SK-N-SH (cell line): Measurements from ENCODE around the gene LNX2. TPM values are rescaled to one million over a fixed set of nuclear protein-coding genes. Genes with fewer than 3 reads are reported as not detected.

ENCODE experiments used
- CTCF ChIA-PET: fragments of 300-600, 350-600 bp; formaldehyde crosslinking; extraction: SDS; loops from one replicate; lab custom pipeline; 2021; lab: Yijun Ruan, JAX
- POLR2A ChIA-PET: fragments of 350-600 bp; sonication (Branson Sonifier 250); formaldehyde crosslinking; extraction: SDS; loops from one replicate; lab custom pipeline; 2020; ENCODE audit warnings: antibody characterized with exemption, inconsistent platforms; lab: Yijun Ruan, JAX
- DNase-seq: peaks from one replicate; pipeline ENCODE4 v3.0.0; 2012
- H2AFZ ChIP-seq: fragments of 200-600 bp; sonication (generic); 2 replicates; pipeline ENCODE4 v1.8.1; 2016; ENCODE audit warnings: antibody characterized with exemption, mild to moderate bottlenecking, low read depth
- H3F3A ChIP-seq: fragments of 200-600 bp; sonication (generic); replicated peaks from 2 replicates; pipeline ENCODE3; 2016; ENCODE audit warnings: antibody characterized with exemption, mild to moderate bottlenecking; ENCODE audit not compliant: insufficient read depth
- H3K27ac ChIP-seq, 2 experiments: fragments of 200-500 bp in 1 of 2; fragments of 200-600 bp in 1 of 2; sonication (Bioruptor generic) in 1 of 2; sonication (generic), shearing (Covaris generic) in 1 of 2; 2 replicates each; pipeline versions ENCODE4 v1.5.1 to v1.6.1; 2014 to 2016; ENCODE audit warnings: low read depth in 2 of 2, inconsistent platforms in 1 of 2, low read length in 1 of 2, mild to moderate bottlenecking in 1 of 2, mixed read lengths in 1 of 2
- H3K27me3 ChIP-seq: fragments of 200-600 bp; sonication (generic), shearing (Covaris generic); 2 replicates; pipeline ENCODE4 v1.6.1; 2016; ENCODE audit warnings: mixed run types; ENCODE audit not compliant: insufficient read depth
- H3K36me3 ChIP-seq, 2 experiments: fragments of 200-500 bp in 1 of 2; fragments of 200-600 bp in 1 of 2; sonication (Bioruptor generic) in 1 of 2; sonication (generic) in 1 of 2; replicated peaks in 1 of 2; 2 replicates each; pipeline versions ENCODE3 to v1.5.1; 2014 to 2016; ENCODE audit warnings: low read length in 1 of 2, mild to moderate bottlenecking in 1 of 2; ENCODE audit not compliant: insufficient read depth in 2 of 2, control insufficient read depth in 1 of 2
- H3K4me1 ChIP-seq, 2 experiments: fragments of 200-500 bp in 1 of 2; fragments of 200-600 bp in 1 of 2; sonication (Bioruptor generic) in 1 of 2; sonication (generic), shearing (Covaris generic) in 1 of 2; 2 replicates each; pipeline versions ENCODE4 v1.5.1 to v1.6.1; 2014 to 2016; ENCODE audit warnings: low read depth in 1 of 2, low read length in 1 of 2, mixed run types in 1 of 2; ENCODE audit not compliant: insufficient read depth in 2 of 2, control insufficient read depth in 1 of 2
- H3K4me2 ChIP-seq: fragments of 200-600 bp; sonication (generic), shearing (Covaris generic); 2 replicates; pipeline ENCODE4 v1.6.1; 2017; ENCODE audit warnings: mixed run types
- H3K4me3 ChIP-seq, 2 experiments: fragments of 200-500 bp in 1 of 2; fragments of 200-600 bp in 1 of 2; sonication (Bioruptor generic) in 1 of 2; sonication (generic), shearing (Covaris generic) in 1 of 2; 2 replicates each; pipeline versions ENCODE4 v1.5.1 to v1.8.1; 2014 to 2016; ENCODE audit warnings: low read depth in 2 of 2, inconsistent platforms in 1 of 2, low read length in 1 of 2, mild to moderate bottlenecking in 1 of 2, mixed read lengths in 1 of 2, moderate library complexity in 1 of 2
- H3K79me2 ChIP-seq: fragments of 200-600 bp; sonication (generic); 2 replicates; pipeline ENCODE4 v1.8.1; 2017; ENCODE audit warnings: mild to moderate bottlenecking; ENCODE audit not compliant: insufficient read depth
- H3K9ac ChIP-seq: fragments of 200-600 bp; sonication (generic); 2 replicates; pipeline ENCODE4 v1.6.1; 2017; ENCODE audit warnings: mixed run types
- H3K9me2 ChIP-seq: fragments of 200-600 bp; sonication (generic); 2 replicates; pipeline ENCODE4 v1.6.1; 2017; ENCODE audit warnings: mixed run types
- H3K9me3 ChIP-seq: fragments of 200-600 bp; sonication (generic); 2 replicates; pipeline ENCODE4 v1.6.1; 2017; ENCODE audit warnings: mixed run types, mild to moderate bottlenecking, moderate library complexity
- H4K20me1 ChIP-seq: fragments of 200-600 bp; sonication (generic); 2 replicates; pipeline ENCODE4 v1.6.1; 2017; ENCODE audit warnings: mild to moderate bottlenecking, mixed run types; ENCODE audit not compliant: insufficient read depth
- EP300 ChIP-seq, 2 experiments: IDR thresholded peaks; 2 replicates each; pipeline versions ENCODE4 v1.4.0 to v1.6.1; 2012; ENCODE audit warnings: borderline replicate concordance in 1 of 2, low read depth in 1 of 2, low read length in 1 of 2
- EZH2phosphoT487 ChIP-seq: fragments of 200-600 bp; sonication (generic); IDR thresholded peaks from 2 replicates; pipeline ENCODE4 v1.6.1; 2017; ENCODE audit warnings: low read depth, mixed run types, mild to moderate bottlenecking, antibody characterized with exemption, moderate library complexity, borderline replicate concordance
- FOSL2 ChIP-seq: IDR thresholded peaks from 2 replicates; pipeline ENCODE4 v1.4.0; 2012; ENCODE audit warnings: low read depth, mild to moderate bottlenecking, moderate library complexity, borderline replicate concordance
- GABPA ChIP-seq: IDR thresholded peaks from 2 replicates; pipeline ENCODE4 v1.4.0; 2012; ENCODE audit warnings: low read depth, mild to moderate bottlenecking
- MEF2A ChIP-seq: IDR thresholded peaks from 2 replicates; pipeline ENCODE4 v1.4.0; 2012; ENCODE audit warnings: low read depth, borderline replicate concordance
- NFIC ChIP-seq: IDR thresholded peaks from 2 replicates; pipeline ENCODE4 v1.4.0; 2012; ENCODE audit warnings: borderline replicate concordance
- NRF1 ChIP-seq: IDR thresholded peaks from 2 replicates; pipeline ENCODE4 v1.6.1; 2012; ENCODE audit warnings: low read depth, mild to moderate bottlenecking, low read length
- POLR2AphosphoS5 ChIP-seq: IDR thresholded peaks from 2 replicates; pipeline ENCODE4 v1.6.1; 2012; ENCODE audit warnings: low read depth, low read length
- RCOR1 ChIP-seq: fragments of 150-350 bp; IDR thresholded peaks from 2 replicates; pipeline ENCODE4 v1.6.1; 2017; ENCODE audit warnings: antibody characterized with exemption, low read length
- RFX5 ChIP-seq: IDR thresholded peaks from 2 replicates; pipeline ENCODE4 v1.6.1; 2012; ENCODE audit warnings: mild to moderate bottlenecking, improper control_type of control experiment, low read length
- RXRA ChIP-seq: IDR thresholded peaks from 2 replicates; pipeline ENCODE4 v1.4.0; 2012; ENCODE audit warnings: low read depth, mild to moderate bottlenecking, borderline replicate concordance
- SIN3A ChIP-seq: IDR thresholded peaks from 2 replicates; pipeline ENCODE4 v1.6.1; 2012; ENCODE audit warnings: low read depth, mild to moderate bottlenecking, low read length, moderate library complexity, borderline replicate concordance
- SMC3 ChIP-seq: IDR thresholded peaks from 2 replicates; pipeline ENCODE4 v1.6.1; 2012; ENCODE audit warnings: low read depth, low read length, improper control_type of control experiment
- TCF12 ChIP-seq: IDR thresholded peaks from 2 replicates; pipeline ENCODE4 v1.4.0; 2012
- YY1 ChIP-seq: IDR thresholded peaks from 2 replicates; pipeline ENCODE4 v1.4.0; 2012; ENCODE audit warnings: low read depth, mild to moderate bottlenecking
- WGBS: methylation state at CpG from one replicate; pipeline ENCODE4 v1.1.6; 2017; ENCODE audit warnings: low lambda C conversion rate; 5-methylcytosine and 5-hydroxymethylcytosine counted together
- polyA plus RNA-seq, 3 experiments: library from polyadenylated mRNA; depleted of rRNA; stranded (reverse); fragments of >200 nt; gene quantifications; 2 replicates each; pipeline ENCODE4 v1.2.3, GENCODE V29; 2012
- TF ChIP-seq, protein P1 (sequence below): IDR thresholded peaks from 2 replicates; pipeline ENCODE4 v1.6.1; 2012; ENCODE audit warnings: mild to moderate bottlenecking, low read depth, low read length, moderate library complexity
- TF ChIP-seq, protein P2 (sequence below): IDR thresholded peaks from 2 replicates; pipeline ENCODE4 v1.4.0; 2012; ENCODE audit warnings: low read depth, borderline replicate concordance
- TF ChIP-seq, protein P3 (sequence below): fragments of 200-600 bp; sonication (generic); IDR thresholded peaks from 2 replicates; pipeline ENCODE4 v1.6.1; 2017; ENCODE audit warnings: antibody characterized with exemption, mild to moderate bottlenecking, moderate library complexity

Gene LNX2
- polyA plus RNA-seq, 1 of the 3 experiments (the other 2 are of a cell fraction), result 3.7 TPM

- TF ChIP-seq, protein P1, sequence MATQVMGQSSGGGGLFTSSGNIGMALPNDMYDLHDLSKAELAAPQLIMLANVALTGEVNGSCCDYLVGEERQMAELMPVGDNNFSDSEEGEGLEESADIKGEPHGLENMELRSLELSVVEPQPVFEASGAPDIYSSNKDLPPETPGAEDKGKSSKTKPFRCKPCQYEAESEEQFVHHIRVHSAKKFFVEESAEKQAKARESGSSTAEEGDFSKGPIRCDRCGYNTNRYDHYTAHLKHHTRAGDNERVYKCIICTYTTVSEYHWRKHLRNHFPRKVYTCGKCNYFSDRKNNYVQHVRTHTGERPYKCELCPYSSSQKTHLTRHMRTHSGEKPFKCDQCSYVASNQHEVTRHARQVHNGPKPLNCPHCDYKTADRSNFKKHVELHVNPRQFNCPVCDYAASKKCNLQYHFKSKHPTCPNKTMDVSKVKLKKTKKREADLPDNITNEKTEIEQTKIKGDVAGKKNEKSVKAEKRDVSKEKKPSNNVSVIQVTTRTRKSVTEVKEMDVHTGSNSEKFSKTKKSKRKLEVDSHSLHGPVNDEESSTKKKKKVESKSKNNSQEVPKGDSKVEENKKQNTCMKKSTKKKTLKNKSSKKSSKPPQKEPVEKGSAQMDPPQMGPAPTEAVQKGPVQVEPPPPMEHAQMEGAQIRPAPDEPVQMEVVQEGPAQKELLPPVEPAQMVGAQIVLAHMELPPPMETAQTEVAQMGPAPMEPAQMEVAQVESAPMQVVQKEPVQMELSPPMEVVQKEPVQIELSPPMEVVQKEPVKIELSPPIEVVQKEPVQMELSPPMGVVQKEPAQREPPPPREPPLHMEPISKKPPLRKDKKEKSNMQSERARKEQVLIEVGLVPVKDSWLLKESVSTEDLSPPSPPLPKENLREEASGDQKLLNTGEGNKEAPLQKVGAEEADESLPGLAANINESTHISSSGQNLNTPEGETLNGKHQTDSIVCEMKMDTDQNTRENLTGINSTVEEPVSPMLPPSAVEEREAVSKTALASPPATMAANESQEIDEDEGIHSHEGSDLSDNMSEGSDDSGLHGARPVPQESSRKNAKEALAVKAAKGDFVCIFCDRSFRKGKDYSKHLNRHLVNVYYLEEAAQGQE, result no peak
- TF ChIP-seq EP300 (IDR thresholded peaks at IDR 0.05; ENCODE audit: borderline replicate concordance in 1 of 2, low read depth in 1 of 2, low read length in 1 of 2) (no peak), SIN3A (no peak), MEF2A (no peak)
Observed at GRCh38 chr13:27639186-27639585, 18.9 kb upstream of the LNX2 start (continued).

DNA sequence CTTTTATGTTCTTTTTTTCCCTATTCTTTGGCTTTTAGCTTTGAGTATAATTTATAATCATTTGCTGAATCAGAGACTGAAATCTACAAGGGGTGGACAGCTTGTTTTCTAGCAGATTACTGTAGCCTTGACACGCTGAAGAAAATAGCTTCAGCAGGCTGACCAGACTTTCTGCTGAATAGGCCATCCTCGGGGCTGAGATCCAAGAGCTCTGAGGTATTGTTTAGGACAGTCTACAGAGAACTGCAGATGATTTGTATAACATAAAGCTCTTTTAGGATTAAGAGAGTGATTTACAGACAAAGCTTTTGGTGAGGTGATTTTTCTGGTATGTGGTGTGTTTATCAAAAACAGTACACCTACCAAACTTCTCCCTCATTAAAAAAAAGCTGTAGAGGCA, 18.2 kb upstream of the LNX2 start:
- Histone ChIP-seq H3K4me1 (peaks cover 9 to 17% of the 10 kb centered on the region in 2 experiments; a peak in 3 of 4 replicates), H3K36me3 (peaks cover 0 to 7% of the 10 kb centered on the region in 2 experiments), H3K79me2 (peaks cover 55% of the 10 kb centered on the region), H3K9me2 (no peaks in the 10 kb centered on the region), H3K4me2 (no peak overlapping the region), H3K9me3 (no peaks in the 10 kb centered on the region), H3K27me3 (no peaks in the 10 kb centered on the region), H2AFZ (no peak overlapping the region), H3K4me3 (no peak overlapping the region), H3F3A (no peaks in the 10 kb centered on the region), H3K27ac (peak overlapping the region in 1 of 2 experiments; percentile 34; a peak in 1 of 4 replicates), H3K9ac (no peak overlapping the region), H4K20me1 (peaks cover 38% of the 10 kb centered on the region)
- ChIA-PET CTCF (interaction anchor here (1.3 to 2.2 kb wide), 4 partner anchors 16 to 315 kb away, joined by 3 to 6 read pairs (median 4); no protein-coding TSS in a partner anchor), POLR2A (no interaction called here)
- WGBS, result 92% methylated on average over 2 of the region's 2 CpGs
- DNase-seq, result no peak
- TF ChIP-seq, protein P2, sequence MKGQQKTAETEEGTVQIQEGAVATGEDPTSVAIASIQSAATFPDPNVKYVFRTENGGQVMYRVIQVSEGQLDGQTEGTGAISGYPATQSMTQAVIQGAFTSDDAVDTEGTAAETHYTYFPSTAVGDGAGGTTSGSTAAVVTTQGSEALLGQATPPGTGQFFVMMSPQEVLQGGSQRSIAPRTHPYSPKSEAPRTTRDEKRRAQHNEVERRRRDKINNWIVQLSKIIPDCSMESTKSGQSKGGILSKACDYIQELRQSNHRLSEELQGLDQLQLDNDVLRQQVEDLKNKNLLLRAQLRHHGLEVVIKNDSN, result no peak
- TF ChIP-seq EP300 (IDR thresholded peaks at IDR 0.05; ENCODE audit: borderline replicate concordance in 1 of 2, low read depth in 1 of 2, low read length in 1 of 2) (no peak), YY1 (no peak), TCF12 (no peak), POLR2AphosphoS5 (no peak), SMC3 (no peak), NRF1 (no peak), MEF2A (no peak), FOSL2 (no peak), RFX5 (no peak), NFIC (no peak), RCOR1 (no peak), EZH2phosphoT487 (no peak), GABPA (no peak), SIN3A (no peak), RXRA (no peak)
- TF ChIP-seq, protein P3, sequence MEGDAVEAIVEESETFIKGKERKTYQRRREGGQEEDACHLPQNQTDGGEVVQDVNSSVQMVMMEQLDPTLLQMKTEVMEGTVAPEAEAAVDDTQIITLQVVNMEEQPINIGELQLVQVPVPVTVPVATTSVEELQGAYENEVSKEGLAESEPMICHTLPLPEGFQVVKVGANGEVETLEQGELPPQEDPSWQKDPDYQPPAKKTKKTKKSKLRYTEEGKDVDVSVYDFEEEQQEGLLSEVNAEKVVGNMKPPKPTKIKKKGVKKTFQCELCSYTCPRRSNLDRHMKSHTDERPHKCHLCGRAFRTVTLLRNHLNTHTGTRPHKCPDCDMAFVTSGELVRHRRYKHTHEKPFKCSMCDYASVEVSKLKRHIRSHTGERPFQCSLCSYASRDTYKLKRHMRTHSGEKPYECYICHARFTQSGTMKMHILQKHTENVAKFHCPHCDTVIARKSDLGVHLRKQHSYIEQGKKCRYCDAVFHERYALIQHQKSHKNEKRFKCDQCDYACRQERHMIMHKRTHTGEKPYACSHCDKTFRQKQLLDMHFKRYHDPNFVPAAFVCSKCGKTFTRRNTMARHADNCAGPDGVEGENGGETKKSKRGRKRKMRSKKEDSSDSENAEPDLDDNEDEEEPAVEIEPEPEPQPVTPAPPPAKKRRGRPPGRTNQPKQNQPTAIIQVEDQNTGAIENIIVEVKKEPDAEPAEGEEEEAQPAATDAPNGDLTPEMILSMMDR, result no peak
